Fibroblast of lung (primary cell): ENCODE measurements around the gene EXOSC7. TPM values are rescaled to one million over a fixed set of nuclear protein-coding genes. Genes with fewer than 3 reads are reported as not detected.
"Not testable (repeated sequence)": the region's sequence is repeated elsewhere in the genome, so short reads cannot be mapped to it uniquely, and the experiment has no call there.

Experiments
- DNase-seq, 2 donors: peaks; one replicate each; pipeline versions ENCODE4 v3.0.0 to v3.0.0-alpha.2; 2010; ENCODE audit warnings: low read depth in 2 of 2
- H2AFZ ChIP-seq: 2 replicates; pipeline ENCODE4 v1.5.1; 2012; ENCODE audit warnings: low read length, control low read depth, inconsistent platforms
- H3K27ac ChIP-seq: 2 replicates; pipeline ENCODE4 v1.5.1; 2011; ENCODE audit warnings: low read length, control low read depth; ENCODE audit not compliant: insufficient read depth
- H3K27me3 ChIP-seq: 2 replicates; pipeline ENCODE4 v1.5.1; 2011; ENCODE audit warnings: mild to moderate bottlenecking, low read length; ENCODE audit not compliant: control insufficient read depth, insufficient read depth
- H3K36me3 ChIP-seq: 2 replicates; pipeline ENCODE4 v1.5.1; 2011; ENCODE audit warnings: low read length; ENCODE audit not compliant: control insufficient read depth, insufficient read depth
- H3K4me1 ChIP-seq: 2 replicates; pipeline ENCODE4 v1.5.1; 2011; ENCODE audit warnings: low read length; ENCODE audit not compliant: control insufficient read depth, insufficient read depth; ENCODE audit errors: extremely low read depth
- H3K4me2 ChIP-seq: 2 replicates; pipeline ENCODE4 v1.5.1; 2011; ENCODE audit warnings: low read length, control low read depth; ENCODE audit not compliant: insufficient read depth; ENCODE audit errors: extremely low read depth
- H3K4me3 ChIP-seq, 4 experiments: fragments of 200-600 bp in 1 of 4; sonication (generic) in 1 of 4; replicated peaks in 1 of 4; 2 replicates each; pipeline ENCODE4 v1.5.1; 2011 to 2016; ENCODE audit warnings: low read length in 4 of 4, low read depth in 3 of 4, mild to moderate bottlenecking in 3 of 4, control low read depth in 2 of 4, inconsistent platforms in 1 of 4, mixed read lengths in 1 of 4; ENCODE audit not compliant: insufficient read depth in 1 of 4; ENCODE audit errors: control extremely low read depth in 1 of 4
- H3K79me2 ChIP-seq: 2 replicates; pipeline ENCODE4 v1.5.1; 2012; ENCODE audit warnings: mild to moderate bottlenecking, low read length, inconsistent platforms; ENCODE audit not compliant: control insufficient read depth, insufficient read depth
- H3K9ac ChIP-seq: 2 replicates; pipeline ENCODE4 v1.5.1; 2011; ENCODE audit warnings: mild to moderate bottlenecking, low read length, control low read depth; ENCODE audit not compliant: insufficient read depth
- H3K9me3 ChIP-seq: 2 replicates; pipeline ENCODE4 v1.5.1; 2012; ENCODE audit warnings: low read depth, low read length; ENCODE audit not compliant: control insufficient read depth, insufficient read depth
- H4K20me1 ChIP-seq: 2 replicates; pipeline ENCODE4 v1.5.1; 2011; ENCODE audit warnings: low read length; ENCODE audit not compliant: control insufficient read depth, insufficient read depth; ENCODE audit errors: extremely low read depth
- EZH2 ChIP-seq: IDR thresholded peaks from 2 replicates; pipeline ENCODE4 v1.5.1; 2012; ENCODE audit warnings: low read length, control low read depth, mild to moderate bottlenecking; ENCODE audit errors: missing control alignments
- polyA plus RNA-seq, 2 donors: library from polyadenylated mRNA; depleted of rRNA in 1 of 2; stranded (reverse) in 1 of 2; unstranded in 1 of 2; fragments of >200 nt; gene quantifications; 2 replicates each; pipeline ENCODE4 v1.2.1, GENCODE V29; 2011 to 2012; ENCODE audit warnings: missing spikeins in 1 of 2
- total RNA-seq: library from RNA; depleted of rRNA; stranded (reverse); fragments of >200 nt; gene quantifications from 2 replicates; pipeline ENCODE4 v1.2.1, GENCODE V29; 2014
- TF ChIP-seq, protein P1 (sequence below), 2 donors: IDR thresholded peaks in 1 of 2; conservative IDR thresholded peaks in 1 of 2; 1 replicate in 1 of 2; 2 replicates in 1 of 2; pipeline ENCODE4 v1.5.1; 2011 to 2012; ENCODE audit warnings: low read length in 2 of 2, control low read depth in 1 of 2, inconsistent platforms in 1 of 2, low read depth in 1 of 2, mild to moderate bottlenecking in 1 of 2

EXOSC7 gene
- total and polyA plus RNA-seq, 2 donors (not counting 1 experiment from before 2014, with no cell fraction given): 58.8 to 72.5 TPM

DNA sequence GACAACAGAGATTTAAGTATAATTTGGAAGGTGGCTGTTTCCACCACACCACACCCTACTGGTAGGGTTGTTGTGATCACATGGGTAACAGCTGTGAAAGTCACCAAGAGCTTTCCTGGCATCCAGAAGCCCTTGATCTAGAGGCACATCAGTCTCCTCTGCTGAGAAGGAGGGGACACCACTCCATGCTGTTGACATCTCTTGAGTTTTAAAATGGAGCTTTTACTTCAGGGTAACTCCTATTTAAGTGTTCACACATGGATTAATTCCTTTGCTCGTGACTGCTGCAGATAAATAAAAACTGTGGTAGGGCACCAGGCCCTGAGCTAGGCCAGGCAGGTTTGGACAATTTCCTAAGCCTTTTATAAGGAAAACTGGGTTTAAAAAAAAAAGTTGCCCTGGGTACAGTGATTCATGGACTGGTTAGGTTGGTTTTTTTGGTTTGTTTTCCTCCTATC is 7.5 kb downstream of the EXOSC7 start:
- Histone ChIP-seq H4K20me1 (no peaks in the 10 kb centered on the region), H2AFZ (no peak overlapping the region), H3K9ac (no peak overlapping the region), H3K27me3 (no peaks in the 10 kb centered on the region), H3K4me2 (no peak overlapping the region), H3K4me1 (no peaks in the 10 kb centered on the region), H3K27ac (no peak overlapping the region), H3K79me2 (peaks cover 38% of the 10 kb centered on the region), H3K36me3 (no peaks in the 10 kb centered on the region), H3K9me3 (no peaks in the 10 kb centered on the region), H3K4me3 (no peak overlapping the region)
- DNase-seq: no peak
- TF ChIP-seq EZH2: no peak
- TF ChIP-seq, protein P1, sequence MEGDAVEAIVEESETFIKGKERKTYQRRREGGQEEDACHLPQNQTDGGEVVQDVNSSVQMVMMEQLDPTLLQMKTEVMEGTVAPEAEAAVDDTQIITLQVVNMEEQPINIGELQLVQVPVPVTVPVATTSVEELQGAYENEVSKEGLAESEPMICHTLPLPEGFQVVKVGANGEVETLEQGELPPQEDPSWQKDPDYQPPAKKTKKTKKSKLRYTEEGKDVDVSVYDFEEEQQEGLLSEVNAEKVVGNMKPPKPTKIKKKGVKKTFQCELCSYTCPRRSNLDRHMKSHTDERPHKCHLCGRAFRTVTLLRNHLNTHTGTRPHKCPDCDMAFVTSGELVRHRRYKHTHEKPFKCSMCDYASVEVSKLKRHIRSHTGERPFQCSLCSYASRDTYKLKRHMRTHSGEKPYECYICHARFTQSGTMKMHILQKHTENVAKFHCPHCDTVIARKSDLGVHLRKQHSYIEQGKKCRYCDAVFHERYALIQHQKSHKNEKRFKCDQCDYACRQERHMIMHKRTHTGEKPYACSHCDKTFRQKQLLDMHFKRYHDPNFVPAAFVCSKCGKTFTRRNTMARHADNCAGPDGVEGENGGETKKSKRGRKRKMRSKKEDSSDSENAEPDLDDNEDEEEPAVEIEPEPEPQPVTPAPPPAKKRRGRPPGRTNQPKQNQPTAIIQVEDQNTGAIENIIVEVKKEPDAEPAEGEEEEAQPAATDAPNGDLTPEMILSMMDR (conservative IDR thresholded peaks at IDR 0.05 in 1 of 2, IDR thresholded peaks at IDR 0.05 in 1 of 2; ENCODE audit: low read depth in 1 of 2, low read length in 2 of 2): no peak

DNA sequence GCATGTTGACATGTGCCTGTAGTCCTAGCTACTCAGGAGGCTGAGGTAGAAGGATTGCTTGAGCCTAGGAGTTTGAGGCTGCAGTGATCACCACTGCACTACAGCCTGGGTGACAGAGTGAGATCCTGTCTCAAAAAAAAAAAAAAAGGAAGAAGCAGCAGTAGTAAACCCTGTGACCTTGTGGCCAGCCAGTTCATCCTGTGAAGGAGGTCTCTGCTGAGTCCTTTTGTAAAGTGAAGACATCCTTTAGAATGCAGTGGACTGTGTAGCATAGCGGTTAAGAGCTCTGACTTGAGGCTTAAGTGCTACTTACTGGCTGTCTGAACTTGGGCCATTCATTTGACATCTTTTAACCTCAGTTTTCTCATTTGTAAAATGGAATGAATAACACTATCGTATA is 8.3 kb downstream of the EXOSC7 start:
- Histone ChIP-seq H3K9ac (no peak overlapping the region), H4K20me1 (no peaks in the 10 kb centered on the region), H3K79me2 (peaks cover 31% of the 10 kb centered on the region), H3K4me3 (no peak overlapping the region), H3K27ac (no peak overlapping the region), H3K4me1 (no peaks in the 10 kb centered on the region), H2AFZ (no peak overlapping the region), H3K27me3 (no peaks in the 10 kb centered on the region), H3K9me3 (no peaks in the 10 kb centered on the region), H3K4me2 (no peak overlapping the region), H3K36me3 (no peaks in the 10 kb centered on the region)
- no peak for DNase-seq
- no peak for TF ChIP-seq EZH2
- TF ChIP-seq, protein P1 (conservative IDR thresholded peaks at IDR 0.05 in 1 of 2, IDR thresholded peaks at IDR 0.05 in 1 of 2; ENCODE audit: low read depth in 1 of 2, low read length in 2 of 2): no peak

DNA sequence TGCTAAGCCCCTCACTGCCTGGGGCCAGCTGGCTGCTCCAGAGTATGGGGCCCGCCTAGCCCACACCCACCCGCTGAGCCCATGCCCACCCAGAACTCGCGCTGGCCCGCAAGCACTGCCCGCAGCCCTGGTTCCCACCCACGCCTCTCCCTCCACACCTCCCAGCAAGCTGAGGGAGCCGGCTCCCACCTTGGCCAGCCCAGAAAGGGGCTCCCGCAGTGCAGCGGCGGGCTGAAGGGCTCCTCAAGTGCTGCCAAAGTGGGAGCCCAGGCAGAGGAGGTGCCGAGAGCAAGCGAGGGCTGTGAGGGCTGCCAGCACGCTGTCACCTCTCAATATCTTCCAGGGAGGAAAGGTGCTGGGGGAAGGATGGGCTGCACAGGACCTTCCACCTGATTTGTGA is 10.3 kb downstream of the EXOSC7 start:
- not testable (repeated sequence) for H3K4me2 ChIP-seq, H3K9ac ChIP-seq, H4K20me1 ChIP-seq, H3K9me3 ChIP-seq, H3K27me3 ChIP-seq, DNase-seq, H3K27ac ChIP-seq, H2AFZ ChIP-seq, H3K36me3 ChIP-seq, H3K4me3 ChIP-seq, H3K4me1 ChIP-seq
- peaks cover 23% of the 10 kb centered on the region for H3K79me2 ChIP-seq
